DND-41 (cell line): ENCODE data around the gene BRCA2.

Experiments
- EZH2 ChIP-seq: IDR thresholded peaks from 3 replicates; pipeline ENCODE4 v1.6.1; 2012; ENCODE audit warnings: borderline replicate concordance, low read depth, mild to moderate bottlenecking, moderate library complexity, low read length, inconsistent platforms; ENCODE audit not compliant: severe bottlenecking
- TF ChIP-seq, protein P1 (sequence below): IDR thresholded peaks from 2 replicates; pipeline ENCODE4 v1.5.1; 2012; ENCODE audit warnings: borderline replicate concordance, low read length, moderate library complexity, mild to moderate bottlenecking; ENCODE audit not compliant: poor library complexity, severe bottlenecking; ENCODE audit errors: extremely low read depth

- TF ChIP-seq, protein P1, sequence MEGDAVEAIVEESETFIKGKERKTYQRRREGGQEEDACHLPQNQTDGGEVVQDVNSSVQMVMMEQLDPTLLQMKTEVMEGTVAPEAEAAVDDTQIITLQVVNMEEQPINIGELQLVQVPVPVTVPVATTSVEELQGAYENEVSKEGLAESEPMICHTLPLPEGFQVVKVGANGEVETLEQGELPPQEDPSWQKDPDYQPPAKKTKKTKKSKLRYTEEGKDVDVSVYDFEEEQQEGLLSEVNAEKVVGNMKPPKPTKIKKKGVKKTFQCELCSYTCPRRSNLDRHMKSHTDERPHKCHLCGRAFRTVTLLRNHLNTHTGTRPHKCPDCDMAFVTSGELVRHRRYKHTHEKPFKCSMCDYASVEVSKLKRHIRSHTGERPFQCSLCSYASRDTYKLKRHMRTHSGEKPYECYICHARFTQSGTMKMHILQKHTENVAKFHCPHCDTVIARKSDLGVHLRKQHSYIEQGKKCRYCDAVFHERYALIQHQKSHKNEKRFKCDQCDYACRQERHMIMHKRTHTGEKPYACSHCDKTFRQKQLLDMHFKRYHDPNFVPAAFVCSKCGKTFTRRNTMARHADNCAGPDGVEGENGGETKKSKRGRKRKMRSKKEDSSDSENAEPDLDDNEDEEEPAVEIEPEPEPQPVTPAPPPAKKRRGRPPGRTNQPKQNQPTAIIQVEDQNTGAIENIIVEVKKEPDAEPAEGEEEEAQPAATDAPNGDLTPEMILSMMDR = no peak
- TF ChIP-seq EZH2 = no peak
These were observed 62.7 kb downstream of the BRCA2 start for GRCh38 chr13:32378012-32378411.
